Endodermal cell (in vitro differentiated cells): Measurements from ENCODE around the gene APOL3. TPM values are rescaled to one million over a fixed set of nuclear protein-coding genes. Genes with fewer than 3 reads are reported as not detected.
"Not testable (repeated sequence)": the region's sequence is repeated elsewhere in the genome, so short reads cannot be mapped to it uniquely, and the experiment has no call there.

Experiments
- DNase-seq: peaks from one replicate; pipeline ENCODE4 v3.0.0-alpha.2; 2017
- H3K27ac ChIP-seq: 2 replicates; pipeline ENCODE4 v1.5.1; 2013; ENCODE audit warnings: mild to moderate bottlenecking, low read depth, low read length, moderate library complexity
- H3K27me3 ChIP-seq: 2 replicates; pipeline ENCODE4 v1.6.1; 2013; ENCODE audit warnings: mild to moderate bottlenecking, low read length, moderate library complexity; ENCODE audit not compliant: insufficient read depth, control insufficient read depth, poor library complexity, severe bottlenecking
- H3K36me3 ChIP-seq: 2 replicates; pipeline ENCODE4 v1.7.0; 2013; ENCODE audit warnings: mild to moderate bottlenecking, low read length, moderate library complexity; ENCODE audit not compliant: control insufficient read depth, insufficient read depth
- H3K4me1 ChIP-seq: one replicate; pipeline ENCODE4 v1.7.0; 2013; ENCODE audit warnings: low read length; ENCODE audit not compliant: control insufficient read depth, insufficient read depth
- H3K4me3 ChIP-seq: 2 replicates; pipeline ENCODE4 v1.5.1; 2013; ENCODE audit warnings: mild to moderate bottlenecking, low read length, moderate library complexity
- H3K9ac ChIP-seq: 2 replicates; pipeline ENCODE4 v1.6.1; 2013; ENCODE audit warnings: mild to moderate bottlenecking, low read length, moderate library complexity; ENCODE audit not compliant: poor library complexity, severe bottlenecking; ENCODE audit errors: extremely low read depth
- H3K9me3 ChIP-seq: 2 replicates; pipeline ENCODE4 v1.6.1; 2013; ENCODE audit warnings: mild to moderate bottlenecking, low read length, moderate library complexity; ENCODE audit not compliant: control insufficient read depth
- H3K27ac Mint-ChIP-seq: 2 replicates; pipeline ENCODE4 v1.8.0; 2020; ENCODE audit warnings: mixed read lengths
- H3K27me3 Mint-ChIP-seq: 2 replicates; pipeline ENCODE4 v1.8.0; 2021; ENCODE audit warnings: mild to moderate bottlenecking, mixed read lengths; ENCODE audit not compliant: insufficient read depth
- H3K36me3 Mint-ChIP-seq: 2 replicates; pipeline ENCODE4 v1.8.0; 2020; ENCODE audit warnings: low read depth, mixed read lengths
- H3K4me1 Mint-ChIP-seq: 2 replicates; pipeline ENCODE4 v1.8.0; 2020; ENCODE audit warnings: mixed read lengths
- H3K4me3 Mint-ChIP-seq: 2 replicates; pipeline ENCODE4 v1.8.0; 2020; ENCODE audit warnings: mild to moderate bottlenecking, moderate library complexity, mixed read lengths
- H3K9me3 Mint-ChIP-seq: 2 replicates; pipeline ENCODE4 v1.8.0; 2020; ENCODE audit warnings: mild to moderate bottlenecking, mixed read lengths
- CTCF ChIP-seq: fragments of 200-600 bp; sonication (generic); conservative IDR thresholded peaks from 2 replicates; pipeline ENCODE4 v1.5.0; 2021; ENCODE audit warnings: antibody characterized with exemption, mild to moderate bottlenecking
- WGBS, 2 experiments: methylation state at CpG; one replicate each; pipeline versions ENCODE4 v1.1.5 to v1.1.7; 2013; ENCODE audit warnings: missing lambda C conversion rate in 2 of 2, mixed read lengths in 1 of 2; ENCODE audit not compliant: insufficient coverage in 1 of 2, insufficient read length in 1 of 2; 5-methylcytosine and 5-hydroxymethylcytosine counted together
- total RNA-seq, 2 donors: library from RNA; stranded (reverse); fragmentation: NEBNext Ultra II Directional in 1 of 2; extraction: Animal tissue kit (Norgen Biotek cat#: 25700) in 1 of 2; gene quantifications; 2 replicates in 1 of 2; 3 replicates in 1 of 2; pipeline ENCODE4 v1.2.1, GENCODE V29; 2021

Gene APOL3
- total RNA-seq, 2 donors from 2014 or later: 0.46 to 1.1 TPM

GRCh38 chr22:36208914-36209313, 48.4 kb upstream of the APOL3 start:
- Histone ChIP-seq H3K27me3 (no peaks in the 10 kb centered on the region), H3K4me3 (no peak overlapping the region), H3K9me3 (peaks cover 27% of the 10 kb centered on the region), H3K36me3 (no peaks in the 10 kb centered on the region), H3K27ac (no peak overlapping the region), H3K4me1 (no peaks in the 10 kb centered on the region), H3K9ac (no peak overlapping the region)
- Mint-ChIP-seq H3K9me3 (peaks cover 33% of the 10 kb centered on the region), H3K4me3 (no peak overlapping the region), H3K27ac (no peak overlapping the region), H3K36me3 (no peaks in the 10 kb centered on the region), H3K4me1 (peaks cover 10% of the 10 kb centered on the region), H3K27me3 (peaks cover 17% of the 10 kb centered on the region)
- no peak for TF ChIP-seq CTCF
- no peak for DNase-seq
- 88 to 100% methylated on average over 1 of the region's 1 CpG for WGBS, 2 experiments

DNA sequence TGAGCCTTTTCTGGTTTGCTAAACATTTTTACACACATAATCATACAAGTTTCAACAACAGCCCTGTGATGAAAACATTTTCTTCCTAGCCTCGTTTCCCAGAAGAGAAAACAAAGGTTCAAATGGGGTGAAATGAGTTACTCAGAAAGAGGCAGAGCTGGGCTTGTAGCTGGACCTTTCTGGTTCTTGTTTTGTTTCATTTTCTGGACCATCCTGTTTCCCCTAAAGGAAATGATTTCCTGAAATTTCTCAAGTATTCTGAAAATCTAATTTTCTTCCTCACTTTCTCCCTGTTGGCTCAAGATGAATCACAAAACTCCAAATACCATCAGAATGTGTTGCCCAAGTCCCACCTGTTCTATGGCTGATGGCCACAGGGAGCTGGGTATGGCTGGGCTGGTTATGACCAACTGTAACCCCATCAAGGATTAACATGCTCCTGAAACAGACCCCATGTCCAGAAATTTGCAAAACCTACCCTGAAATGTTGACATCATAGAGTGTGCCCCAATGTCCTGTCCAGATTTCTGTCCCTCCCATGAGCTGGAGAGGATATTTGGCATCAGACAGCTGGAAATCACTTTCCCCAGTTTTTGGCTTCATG, 47.7 kb upstream of the APOL3 start:
- H3K9me3 Mint-ChIP-seq: peaks cover 33% of the 10 kb centered on the region
- DNase-seq: no peak
- no peak overlapping the region for H3K4me3 Mint-ChIP-seq
- Histone ChIP-seq H3K9me3 (peaks cover 27% of the 10 kb centered on the region), H3K36me3 (no peaks in the 10 kb centered on the region), H3K27ac (no peak overlapping the region), H3K4me1 (no peaks in the 10 kb centered on the region), H3K27me3 (no peaks in the 10 kb centered on the region), H3K4me3 (no peak overlapping the region), H3K9ac (no peak overlapping the region)
- H3K36me3 Mint-ChIP-seq: no peaks in the 10 kb centered on the region
- peaks cover 10% of the 10 kb centered on the region for H3K4me1 Mint-ChIP-seq
- no peak overlapping the region for H3K27ac Mint-ChIP-seq
- WGBS, 2 experiments: 96% methylated on average over 1 of the region's 1 CpG; no CpG with 5 or more reads in 1 of the 2 experiments
- TF ChIP-seq CTCF: no peak
- H3K27me3 Mint-ChIP-seq: peaks cover 15% of the 10 kb centered on the region

- Histone ChIP-seq H3K27ac (no peak overlapping the region), H3K9ac (no peak overlapping the region), H3K4me1 (no peaks in the 10 kb centered on the region), H3K27me3 (no peaks in the 10 kb centered on the region), H3K9me3 (peaks cover 27% of the 10 kb centered on the region), H3K4me3 (no peak overlapping the region), H3K36me3 (no peaks in the 10 kb centered on the region)
- WGBS, 2 experiments: 88% methylated on average over 1 of the region's 1 CpG; no CpG with 5 or more reads in 1 of the 2 experiments
- H3K27me3 Mint-ChIP-seq: peaks cover 9% of the 10 kb centered on the region
- H3K9me3 Mint-ChIP-seq: peaks cover 32% of the 10 kb centered on the region
- TF ChIP-seq CTCF: no peak
- no peak for DNase-seq
- H3K36me3 Mint-ChIP-seq: no peaks in the 10 kb centered on the region
- H3K4me3 Mint-ChIP-seq: no peak overlapping the region
- H3K27ac Mint-ChIP-seq: no peak overlapping the region
- peaks cover 10% of the 10 kb centered on the region for H3K4me1 Mint-ChIP-seq
These were observed 45.7 kb upstream of the APOL3 start for GRCh38 chr22:36206255-36206654.

GRCh38 chr22:36205573-36205972, 45.0 kb upstream of the APOL3 start:
- not testable (repeated sequence) for H3K9ac ChIP-seq, H3K4me3 ChIP-seq, H3K4me1 Mint-ChIP-seq, H3K27me3 Mint-ChIP-seq, H3K36me3 ChIP-seq, H3K27ac ChIP-seq, H3K36me3 Mint-ChIP-seq, H3K4me3 Mint-ChIP-seq, DNase-seq, H3K4me1 ChIP-seq, H3K27ac Mint-ChIP-seq, H3K27me3 ChIP-seq
- peaks cover 26% of the 10 kb centered on the region for H3K9me3 Mint-ChIP-seq
- peaks cover 25% of the 10 kb centered on the region for H3K9me3 ChIP-seq
- 83 to 89% methylated on average over 5 of the region's 5 CpGs for WGBS, 2 experiments
